Stimulated activated naive CD4-positive, alpha-beta T cell treated with Interleukin-2 at 50 U/mL for 16 hours (primary cell): Measurements from ENCODE around the gene BEND4.

Experiments
- DNase-seq: peaks from one replicate; lab custom pipeline; 2025; lab: John Stamatoyannopoulos, UW

The BEND4 gene

DNA sequence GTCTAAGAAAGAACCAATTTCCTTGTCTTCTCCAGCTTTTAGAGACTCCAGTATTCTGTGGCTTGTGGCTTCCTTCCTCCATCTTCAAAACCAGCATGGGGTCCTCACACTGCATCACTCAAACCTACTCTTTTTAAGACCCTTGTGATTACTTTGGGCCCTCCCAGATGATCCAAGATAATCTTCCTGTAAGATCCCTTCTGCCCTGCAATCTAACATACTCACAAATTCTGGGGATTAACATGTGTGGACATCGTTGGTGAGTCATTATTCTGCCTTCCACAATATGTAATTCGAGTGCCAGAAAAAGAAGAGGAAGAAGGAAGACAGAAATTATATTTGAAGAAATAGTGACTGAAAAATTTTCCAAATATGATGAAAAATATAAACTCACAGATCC lies 47.9 kb downstream of the BEND4 start:
- no peak for DNase-seq

DNA sequence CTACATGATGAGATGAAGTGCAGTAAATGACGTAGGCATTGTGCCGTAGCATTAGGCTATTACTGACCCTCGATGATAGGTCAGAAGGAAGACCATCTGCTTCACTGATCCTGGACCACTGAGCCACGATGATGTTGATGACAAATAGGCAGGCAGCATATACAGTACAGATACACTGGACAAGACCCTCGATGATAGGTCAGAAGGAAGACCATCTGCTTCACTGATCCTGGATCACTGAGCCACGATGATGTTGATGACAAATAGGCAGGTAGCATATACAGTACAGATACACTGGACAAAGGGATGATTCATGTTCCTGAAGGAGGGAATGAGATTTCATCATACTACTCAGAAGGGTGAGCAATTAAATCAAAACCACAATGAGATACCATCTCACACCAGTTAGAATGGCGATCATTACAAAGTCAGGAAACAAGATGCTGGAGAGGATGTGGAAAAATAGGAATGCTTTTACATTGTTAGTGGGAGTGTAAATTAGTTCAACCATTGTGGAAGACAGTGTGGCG lies 50.9 kb downstream of the BEND4 start:
- no peak for DNase-seq

DNA sequence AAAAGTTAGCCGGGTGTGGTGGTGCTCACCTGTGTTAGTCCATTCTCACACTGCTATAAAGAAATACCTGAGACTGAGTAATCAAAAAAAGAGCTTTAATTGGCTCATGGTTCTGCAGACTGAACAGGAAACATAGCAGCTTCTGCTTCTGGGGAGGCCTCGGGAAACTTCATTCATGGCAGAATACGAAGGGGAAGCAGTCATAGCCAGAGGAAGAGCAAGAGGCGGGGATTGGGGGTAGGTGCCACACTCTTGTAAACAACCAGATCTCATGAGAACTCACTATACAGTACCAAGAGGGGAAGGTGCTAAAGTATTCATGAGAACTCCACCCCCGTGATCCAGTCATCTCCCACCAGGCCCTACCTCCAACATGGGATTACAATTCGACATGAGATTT lies 64.1 kb downstream of the BEND4 start:
- no peak for DNase-seq

DNA sequence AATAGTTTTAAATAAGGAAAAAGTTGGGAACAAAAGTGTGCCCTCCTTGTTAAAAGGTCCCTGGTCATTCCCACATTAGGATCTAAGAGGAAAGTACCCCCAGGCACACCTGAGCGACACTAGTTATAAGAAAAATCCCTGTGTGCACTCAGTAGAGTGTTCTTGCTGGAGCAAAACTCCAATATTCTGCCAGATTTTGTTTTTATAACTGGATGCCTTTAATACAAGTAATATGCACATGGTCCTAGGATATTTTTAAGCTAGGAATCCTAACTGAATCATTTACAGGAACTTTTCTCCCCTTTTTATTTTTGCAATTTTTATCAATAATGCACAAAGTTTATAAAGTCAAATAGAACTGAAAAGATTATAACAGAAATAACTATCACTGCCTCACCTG lies 68.6 kb downstream of the BEND4 start:
- DNase-seq, result no peak

DNA sequence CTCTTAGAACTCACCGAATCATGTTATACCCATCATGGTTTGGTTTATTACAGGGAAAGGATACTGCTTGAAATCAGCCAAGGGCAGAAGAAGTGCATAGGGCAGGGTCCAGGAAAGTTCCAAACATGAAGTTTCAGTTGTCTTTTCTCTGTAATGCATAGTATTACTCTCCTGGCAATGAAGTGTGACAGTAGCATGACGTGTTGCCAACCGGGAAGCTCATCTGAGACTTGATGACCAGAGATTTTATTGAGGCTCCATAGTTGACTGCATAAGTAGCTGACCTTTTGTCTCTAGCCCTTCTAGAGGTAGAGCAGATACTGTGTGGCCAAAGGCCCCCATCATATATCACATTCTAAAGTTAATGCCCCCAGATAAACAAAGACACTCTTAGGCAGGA lies 72.1 kb downstream of the BEND4 start:
- no peak for DNase-seq

DNA sequence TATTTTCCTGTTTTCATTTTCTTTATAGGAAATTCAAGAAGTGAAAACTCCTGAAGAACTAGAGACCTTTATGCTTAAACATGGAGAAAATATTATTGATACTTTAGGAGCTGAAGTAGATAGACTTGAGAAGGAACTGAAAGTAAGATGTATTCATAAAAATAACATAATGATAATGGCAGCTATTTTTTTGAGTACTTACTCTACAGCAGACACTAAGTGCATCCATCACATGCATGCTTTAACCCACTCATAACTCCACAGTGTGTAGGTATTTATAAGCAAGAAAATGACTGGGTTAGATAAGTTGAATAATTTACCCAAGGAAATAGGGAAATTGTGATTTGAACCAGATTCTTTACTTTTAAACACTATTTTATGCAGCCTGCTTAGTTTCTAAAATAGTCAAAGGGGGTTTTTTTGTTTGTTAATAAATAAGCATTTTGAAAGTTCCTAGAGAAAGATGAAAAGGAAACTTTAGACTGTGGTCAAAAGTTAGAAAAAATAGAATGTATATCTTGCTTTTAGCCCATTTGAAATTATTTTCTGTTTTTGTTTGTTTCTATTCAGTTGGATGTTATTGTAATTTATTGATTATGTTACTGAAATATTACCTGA lies 74.2 kb downstream of the BEND4 start:
- no peak for DNase-seq

DNA sequence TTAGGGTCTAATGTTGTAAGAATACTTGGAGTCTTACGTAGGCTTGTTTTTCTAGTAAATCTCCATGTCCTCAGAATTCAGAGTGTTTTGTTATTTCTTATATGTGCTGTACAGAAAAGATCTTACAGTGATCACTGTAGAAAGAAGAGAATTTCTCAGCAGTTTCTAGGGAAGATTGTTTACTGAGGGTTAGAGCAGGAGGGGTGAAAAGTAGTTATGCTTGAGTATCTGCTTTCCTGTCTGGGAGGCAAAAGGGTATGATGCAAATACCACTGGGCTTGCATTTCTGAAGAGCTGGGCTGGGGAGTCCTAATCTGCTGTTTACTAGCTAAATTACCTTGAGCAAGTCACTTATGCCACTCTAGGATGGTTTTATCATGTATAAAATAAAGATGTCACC lies 78.2 kb downstream of the BEND4 start:
- DNase-seq, result no peak

DNA sequence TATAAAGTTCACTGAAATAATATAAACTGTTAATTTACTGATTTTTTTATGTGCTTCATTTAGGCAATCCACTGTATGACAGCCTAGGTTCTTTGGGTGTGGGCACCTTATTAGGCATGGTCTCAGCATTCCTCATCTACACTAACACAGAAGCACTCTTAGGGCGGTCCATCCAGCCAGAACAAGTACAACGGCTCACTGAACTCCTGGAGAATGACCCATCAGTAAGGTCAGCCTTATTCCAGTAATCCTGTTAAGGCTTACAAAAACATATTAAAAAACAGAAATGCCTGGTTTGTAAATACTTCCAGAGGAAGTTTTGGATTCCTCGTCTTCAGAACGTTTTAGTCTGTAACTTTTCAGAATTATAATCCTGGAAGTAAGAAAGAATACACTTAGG lies 82.0 kb downstream of the BEND4 start:
- no peak for DNase-seq

DNA sequence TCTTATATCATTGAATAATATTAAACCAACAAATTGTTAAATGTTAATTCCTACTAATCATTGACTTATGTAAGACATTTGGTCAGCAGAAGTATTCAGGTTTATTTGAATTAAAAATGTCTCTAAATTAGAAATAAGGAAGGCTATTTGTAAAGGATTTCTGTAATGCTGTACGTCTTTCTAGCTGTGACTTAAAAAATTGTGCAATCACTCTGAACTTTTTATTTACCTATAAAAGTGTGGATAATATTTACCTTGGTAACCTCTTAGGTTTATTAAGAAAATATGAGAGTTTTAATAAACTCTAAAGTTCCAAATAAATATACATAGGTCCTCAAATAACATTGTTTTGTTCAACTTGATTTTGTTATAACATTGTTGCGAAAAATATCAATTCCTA lies 85.2 kb downstream of the BEND4 start:
- no peak for DNase-seq

DNA sequence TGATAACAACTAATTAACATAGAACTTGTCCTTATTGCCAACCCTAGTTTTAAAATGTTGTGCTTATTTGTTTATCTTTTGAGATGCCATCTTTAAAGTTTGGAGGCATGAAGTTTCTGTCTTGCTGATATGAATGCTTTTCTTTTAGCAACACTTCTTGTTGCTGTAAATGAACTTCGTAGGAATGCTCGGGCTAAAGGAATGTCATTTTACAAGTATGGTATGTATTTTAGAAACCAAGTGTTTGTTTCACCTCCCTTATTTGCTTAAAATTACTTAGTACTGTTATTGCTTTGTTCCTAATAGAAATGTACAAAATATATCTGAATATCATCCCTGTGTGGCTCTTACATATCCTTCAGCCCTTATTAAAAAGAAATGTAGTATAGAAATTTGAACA lies 86.1 kb downstream of the BEND4 start:
- no peak for DNase-seq
